ENCODE data around the gene GNL2. TPM values are rescaled to one million over a fixed set of nuclear protein-coding genes. Genes with fewer than 3 reads are reported as not detected.
A peak's percentile ranks its signal among the peaks of the same experiment; 100 is the strongest.
"Not testable (repeated sequence)": the region's sequence is repeated elsewhere in the genome, so short reads cannot be mapped to it uniquely, and the experiment has no call there.

GNL2 gene
- total and polyA plus RNA-seq, 4 donors = 14.8 to 29.2 (median 21.3) TPM

DNA sequence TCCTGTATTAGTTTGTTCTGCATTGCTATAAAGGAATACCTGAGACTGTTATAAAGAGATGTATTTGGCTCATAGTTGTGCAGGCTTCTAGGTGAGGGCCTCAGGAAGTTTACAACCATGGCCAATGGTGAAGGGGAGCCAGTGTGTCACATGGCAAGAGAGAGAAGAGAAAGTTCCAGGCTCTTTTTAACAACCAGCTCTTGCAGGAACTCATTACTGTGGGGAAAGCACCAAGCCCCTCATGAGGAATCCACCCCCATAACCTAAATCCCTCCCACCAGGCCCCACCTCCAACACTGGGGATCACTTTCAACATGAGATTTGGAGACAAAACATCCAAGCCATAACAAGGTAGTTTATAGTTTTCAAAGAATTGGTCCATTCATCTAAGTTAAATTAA is 76.1 kb downstream of the GNL2 start:
- no peak for TF ChIP-seq SP1 (IDR thresholded peaks at IDR 0.05)
- no peak for TF ChIP-seq RXRA (IDR thresholded peaks at IDR 0.05)
- no peak for TF ChIP-seq JUND (IDR thresholded peaks at IDR 0.05)
- no peak for TF ChIP-seq FOXA1 (IDR thresholded peaks at IDR 0.05)
- TF ChIP-seq, protein P1, sequence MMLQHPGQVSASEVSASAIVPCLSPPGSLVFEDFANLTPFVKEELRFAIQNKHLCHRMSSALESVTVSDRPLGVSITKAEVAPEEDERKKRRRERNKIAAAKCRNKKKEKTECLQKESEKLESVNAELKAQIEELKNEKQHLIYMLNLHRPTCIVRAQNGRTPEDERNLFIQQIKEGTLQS (IDR thresholded peaks at IDR 0.05) = no peak
- TF ChIP-seq TAF1 (conservative IDR thresholded peaks at IDR 0.05) = no peak
- no peak for TF ChIP-seq YY1 (IDR thresholded peaks at IDR 0.05)
- no peak for TF ChIP-seq HNF4A (conservative IDR thresholded peaks at IDR 0.05)
- TF ChIP-seq, protein P2, sequence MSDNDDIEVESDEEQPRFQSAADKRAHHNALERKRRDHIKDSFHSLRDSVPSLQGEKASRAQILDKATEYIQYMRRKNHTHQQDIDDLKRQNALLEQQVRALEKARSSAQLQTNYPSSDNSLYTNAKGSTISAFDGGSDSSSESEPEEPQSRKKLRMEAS (IDR thresholded peaks at IDR 0.05) = no peak
- TF ChIP-seq, protein P3, sequence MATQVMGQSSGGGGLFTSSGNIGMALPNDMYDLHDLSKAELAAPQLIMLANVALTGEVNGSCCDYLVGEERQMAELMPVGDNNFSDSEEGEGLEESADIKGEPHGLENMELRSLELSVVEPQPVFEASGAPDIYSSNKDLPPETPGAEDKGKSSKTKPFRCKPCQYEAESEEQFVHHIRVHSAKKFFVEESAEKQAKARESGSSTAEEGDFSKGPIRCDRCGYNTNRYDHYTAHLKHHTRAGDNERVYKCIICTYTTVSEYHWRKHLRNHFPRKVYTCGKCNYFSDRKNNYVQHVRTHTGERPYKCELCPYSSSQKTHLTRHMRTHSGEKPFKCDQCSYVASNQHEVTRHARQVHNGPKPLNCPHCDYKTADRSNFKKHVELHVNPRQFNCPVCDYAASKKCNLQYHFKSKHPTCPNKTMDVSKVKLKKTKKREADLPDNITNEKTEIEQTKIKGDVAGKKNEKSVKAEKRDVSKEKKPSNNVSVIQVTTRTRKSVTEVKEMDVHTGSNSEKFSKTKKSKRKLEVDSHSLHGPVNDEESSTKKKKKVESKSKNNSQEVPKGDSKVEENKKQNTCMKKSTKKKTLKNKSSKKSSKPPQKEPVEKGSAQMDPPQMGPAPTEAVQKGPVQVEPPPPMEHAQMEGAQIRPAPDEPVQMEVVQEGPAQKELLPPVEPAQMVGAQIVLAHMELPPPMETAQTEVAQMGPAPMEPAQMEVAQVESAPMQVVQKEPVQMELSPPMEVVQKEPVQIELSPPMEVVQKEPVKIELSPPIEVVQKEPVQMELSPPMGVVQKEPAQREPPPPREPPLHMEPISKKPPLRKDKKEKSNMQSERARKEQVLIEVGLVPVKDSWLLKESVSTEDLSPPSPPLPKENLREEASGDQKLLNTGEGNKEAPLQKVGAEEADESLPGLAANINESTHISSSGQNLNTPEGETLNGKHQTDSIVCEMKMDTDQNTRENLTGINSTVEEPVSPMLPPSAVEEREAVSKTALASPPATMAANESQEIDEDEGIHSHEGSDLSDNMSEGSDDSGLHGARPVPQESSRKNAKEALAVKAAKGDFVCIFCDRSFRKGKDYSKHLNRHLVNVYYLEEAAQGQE (IDR thresholded peaks at IDR 0.05) = no peak
- TF ChIP-seq FOXA2 (IDR thresholded peaks at IDR 0.05) = no peak
- no peak for TF ChIP-seq GABPA (IDR thresholded peaks at IDR 0.05 in 1 of 2, conservative IDR thresholded peaks at IDR 0.05 in 1 of 2)
- no peak for TF ChIP-seq RAD21 (IDR thresholded peaks at IDR 0.05)
- TF ChIP-seq HNF4G (IDR thresholded peaks at IDR 0.05) = no peak
- TF ChIP-seq EGR1 (IDR thresholded peaks at IDR 0.05; ENCODE audit: low read depth in 2 of 2) = no peak
- TF ChIP-seq, protein P4, sequence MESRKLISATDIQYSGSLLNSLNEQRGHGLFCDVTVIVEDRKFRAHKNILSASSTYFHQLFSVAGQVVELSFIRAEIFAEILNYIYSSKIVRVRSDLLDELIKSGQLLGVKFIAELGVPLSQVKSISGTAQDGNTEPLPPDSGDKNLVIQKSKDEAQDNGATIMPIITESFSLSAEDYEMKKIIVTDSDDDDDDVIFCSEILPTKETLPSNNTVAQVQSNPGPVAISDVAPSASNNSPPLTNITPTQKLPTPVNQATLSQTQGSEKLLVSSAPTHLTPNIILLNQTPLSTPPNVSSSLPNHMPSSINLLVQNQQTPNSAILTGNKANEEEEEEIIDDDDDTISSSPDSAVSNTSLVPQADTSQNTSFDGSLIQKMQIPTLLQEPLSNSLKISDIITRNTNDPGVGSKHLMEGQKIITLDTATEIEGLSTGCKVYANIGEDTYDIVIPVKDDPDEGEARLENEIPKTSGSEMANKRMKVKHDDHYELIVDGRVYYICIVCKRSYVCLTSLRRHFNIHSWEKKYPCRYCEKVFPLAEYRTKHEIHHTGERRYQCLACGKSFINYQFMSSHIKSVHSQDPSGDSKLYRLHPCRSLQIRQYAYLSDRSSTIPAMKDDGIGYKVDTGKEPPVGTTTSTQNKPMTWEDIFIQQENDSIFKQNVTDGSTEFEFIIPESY (IDR thresholded peaks at IDR 0.05) = no peak
- TF ChIP-seq, protein P5, sequence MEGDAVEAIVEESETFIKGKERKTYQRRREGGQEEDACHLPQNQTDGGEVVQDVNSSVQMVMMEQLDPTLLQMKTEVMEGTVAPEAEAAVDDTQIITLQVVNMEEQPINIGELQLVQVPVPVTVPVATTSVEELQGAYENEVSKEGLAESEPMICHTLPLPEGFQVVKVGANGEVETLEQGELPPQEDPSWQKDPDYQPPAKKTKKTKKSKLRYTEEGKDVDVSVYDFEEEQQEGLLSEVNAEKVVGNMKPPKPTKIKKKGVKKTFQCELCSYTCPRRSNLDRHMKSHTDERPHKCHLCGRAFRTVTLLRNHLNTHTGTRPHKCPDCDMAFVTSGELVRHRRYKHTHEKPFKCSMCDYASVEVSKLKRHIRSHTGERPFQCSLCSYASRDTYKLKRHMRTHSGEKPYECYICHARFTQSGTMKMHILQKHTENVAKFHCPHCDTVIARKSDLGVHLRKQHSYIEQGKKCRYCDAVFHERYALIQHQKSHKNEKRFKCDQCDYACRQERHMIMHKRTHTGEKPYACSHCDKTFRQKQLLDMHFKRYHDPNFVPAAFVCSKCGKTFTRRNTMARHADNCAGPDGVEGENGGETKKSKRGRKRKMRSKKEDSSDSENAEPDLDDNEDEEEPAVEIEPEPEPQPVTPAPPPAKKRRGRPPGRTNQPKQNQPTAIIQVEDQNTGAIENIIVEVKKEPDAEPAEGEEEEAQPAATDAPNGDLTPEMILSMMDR (IDR thresholded peaks at IDR 0.05; ENCODE audit: low read depth, low read length, missing input control) = no peak
- no peak for TF ChIP-seq NR2F2 (IDR thresholded peaks at IDR 0.05)
- no peaks in the 10 kb centered on the region for H3K27me3 ChIP-seq (ENCODE audit: control insufficient read depth in 4 of 4, insufficient read depth in 4 of 4, low read length in 3 of 4)
- H3K27ac ChIP-seq (ENCODE audit: low read depth in 1 of 2, low read length in 2 of 2) = peak overlapping the region in 1 of 2 donors; percentile 35
- H3K9ac ChIP-seq (ENCODE audit: low read depth in 1 of 2, low read length in 2 of 2) = no peak overlapping the region
- DNase-seq (ENCODE audit: low spot score) = no peak
- no peaks in the 10 kb centered on the region for H3K36me3 ChIP-seq (ENCODE audit: control insufficient read depth in 4 of 4, insufficient read depth in 3 of 4, low read depth in 1 of 4, low read length in 3 of 4)
- peaks cover 0 to 7% (median 2%) of the 10 kb centered on the region in 4 donors for H3K4me1 ChIP-seq (ENCODE audit: control insufficient read depth in 4 of 4, insufficient read depth in 4 of 4, low read length in 3 of 4)
- H3K9me3 ChIP-seq (ENCODE audit: control insufficient read depth in 4 of 4, low read length in 3 of 4) = no peaks in the 10 kb centered on the region
- H3K4me3 ChIP-seq (ENCODE audit: low read depth in 1 of 3, low read length in 3 of 3) = no peak overlapping the region

DNA sequence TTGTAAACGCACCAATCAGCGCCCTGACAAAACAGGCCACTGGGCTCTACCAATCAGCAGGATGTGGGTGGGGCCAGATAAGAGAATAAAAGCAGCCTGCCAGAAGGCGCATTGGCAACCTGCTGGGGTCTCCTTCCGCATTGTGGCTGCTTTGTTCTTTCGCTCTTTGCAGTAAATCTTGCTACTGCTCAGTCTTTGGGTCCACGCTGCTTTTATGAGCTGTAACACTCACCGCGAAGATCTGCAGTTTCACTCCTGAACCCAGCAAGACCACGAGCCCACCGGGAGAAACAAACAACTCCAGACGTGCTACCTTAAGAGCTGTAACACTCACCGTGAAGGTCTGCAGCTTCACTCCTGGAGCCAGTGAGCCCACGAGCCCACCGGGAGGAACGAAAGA is 76.8 kb downstream of the GNL2 start:
- H3K27ac ChIP-seq (ENCODE audit: low read depth in 1 of 2, low read length in 2 of 2) = peak overlapping the region in 1 of 2 donors; percentile 18
- not testable (repeated sequence) for H3K36me3 ChIP-seq (ENCODE audit: control insufficient read depth in 4 of 4, insufficient read depth in 3 of 4, low read depth in 1 of 4, low read length in 3 of 4); DNase-seq (ENCODE audit: low spot score); H3K9me3 ChIP-seq (ENCODE audit: control insufficient read depth in 4 of 4, low read length in 3 of 4); H3K9ac ChIP-seq (ENCODE audit: low read depth in 1 of 2, low read length in 2 of 2); H3K4me1 ChIP-seq (ENCODE audit: control insufficient read depth in 4 of 4, insufficient read depth in 4 of 4, low read length in 3 of 4); H3K27me3 ChIP-seq (ENCODE audit: control insufficient read depth in 4 of 4, insufficient read depth in 4 of 4, low read length in 3 of 4); H3K4me3 ChIP-seq (ENCODE audit: low read depth in 1 of 3, low read length in 3 of 3)
- WGBS = 80% methylated on average over 15 of the region's 15 CpGs

DNA sequence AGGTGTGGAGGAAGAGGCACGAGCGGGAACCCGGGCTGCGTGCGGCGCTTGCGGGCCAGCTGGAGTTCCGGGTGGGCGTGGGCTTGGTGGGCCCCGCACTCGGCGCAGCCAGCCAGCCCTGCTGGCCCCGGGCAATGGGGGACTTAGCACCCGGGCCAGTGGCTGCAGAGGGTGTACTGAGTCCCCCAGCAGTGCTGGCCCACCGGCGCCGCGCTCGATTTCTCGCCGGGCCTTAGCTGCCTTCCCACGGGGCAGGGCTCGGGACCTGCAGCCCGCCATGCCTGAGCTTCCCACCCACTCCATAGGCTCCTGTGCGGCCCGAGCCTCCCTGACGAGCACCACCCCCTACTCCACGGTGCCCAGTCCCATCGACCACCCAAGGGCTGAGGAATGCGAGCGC is 77.5 kb downstream of the GNL2 start:
- not testable (repeated sequence) for H3K9me3 ChIP-seq (ENCODE audit: control insufficient read depth in 4 of 4, low read length in 3 of 4); H3K27me3 ChIP-seq (ENCODE audit: control insufficient read depth in 4 of 4, insufficient read depth in 4 of 4, low read length in 3 of 4); H3K4me3 ChIP-seq (ENCODE audit: low read depth in 1 of 3, low read length in 3 of 3); H3K36me3 ChIP-seq (ENCODE audit: control insufficient read depth in 4 of 4, insufficient read depth in 3 of 4, low read depth in 1 of 4, low read length in 3 of 4); H3K9ac ChIP-seq (ENCODE audit: low read depth in 1 of 2, low read length in 2 of 2); DNase-seq (ENCODE audit: low spot score)
- Histone ChIP-seq H3K4me1 (ENCODE audit: control insufficient read depth in 4 of 4, insufficient read depth in 4 of 4, low read length in 3 of 4) (peaks cover 3 to 15% (median 5%) of the 10 kb centered on the region in 4 donors), H3K27ac (ENCODE audit: low read depth in 1 of 2, low read length in 2 of 2) (peak overlapping the region; percentile 72 to 86)
- 93% methylated on average over 30 of the region's 31 CpGs for WGBS

All from liver (tissue), 9 donors.